Endothelial cell of umbilical vein (primary cell): ENCODE measurements around the gene NAP1L4. TPM values are rescaled to one million over a fixed set of nuclear protein-coding genes. Genes with fewer than 3 reads are reported as not detected.

ENCODE experiments used
- BruUV-seq: library from RNA; stranded (reverse); fragments of 400-500 nt; replicated peaks from 2 replicates; lab custom pipeline; 2021; lab: Mats Ljungman, UMichigan
- CTCF ChIA-PET: fragments of 300-600, 350-600 bp; sonication (Branson Sonifier 250); formaldehyde crosslinking; loops from one replicate; lab custom pipeline; 2021; ENCODE audit warnings: antibody characterized with exemption, inconsistent platforms; lab: Charles Lee
- POLR2A ChIA-PET: fragments of 300-600, 350-600 bp; sonication (Branson Sonifier 250); formaldehyde crosslinking; loops from one replicate; lab custom pipeline; 2021; ENCODE audit warnings: antibody characterized with exemption, inconsistent platforms; lab: Charles Lee
- DNase-seq: peaks from one replicate; pipeline ENCODE4 v3.0.0-alpha.2; 2011; ENCODE audit warnings: low read depth, low spot score
- FAIRE-seq: peaks from 2 replicates; lab custom pipeline; 2011; peaks lifted over from hg19 to GRCh38; lab: Jason Lieb, UNC
- H2AFZ ChIP-seq: 2 replicates; pipeline ENCODE4 v1.6.0; 2012; ENCODE audit warnings: low read depth, low read length, control low read depth, inconsistent platforms
- H3K27ac ChIP-seq: 2 replicates; pipeline ENCODE4 v1.5.1; 2011; ENCODE audit warnings: low read depth, mild to moderate bottlenecking, control low read depth, low read length, moderate library complexity; ENCODE audit not compliant: insufficient read depth
- H3K27me3 ChIP-seq, 2 experiments: 2 replicates each; pipeline versions ENCODE4 v1.6.0 to v1.6.1; 2011; ENCODE audit warnings: low read length in 2 of 2, mixed read lengths in 1 of 2; ENCODE audit not compliant: control insufficient read depth in 2 of 2, insufficient read depth in 2 of 2
- H3K36me3 ChIP-seq, 2 experiments: 2 replicates in 1 of 2; 3 replicates in 1 of 2; pipeline ENCODE4 v1.5.1; 2011; ENCODE audit warnings: low read length in 2 of 2, mild to moderate bottlenecking in 1 of 2, moderate library complexity in 1 of 2; ENCODE audit not compliant: control insufficient read depth in 2 of 2, insufficient read depth in 2 of 2; ENCODE audit errors: extremely low read depth in 1 of 2
- H3K4me1 ChIP-seq: 3 replicates; pipeline ENCODE4 v1.5.1; 2011; ENCODE audit warnings: mild to moderate bottlenecking, low read length; ENCODE audit not compliant: control insufficient read depth, insufficient read depth; ENCODE audit errors: extremely low read depth
- H3K4me2 ChIP-seq: 2 replicates; pipeline ENCODE4 v1.6.1; 2011; ENCODE audit warnings: low read length, control low read depth, mixed read lengths; ENCODE audit not compliant: insufficient read depth
- H3K4me3 ChIP-seq, 3 experiments: fragments of 200-600 bp in 1 of 3; sonication (generic), shearing (Covaris generic) in 1 of 3; replicated peaks in 1 of 3; 2 replicates each; pipeline ENCODE4 v1.5.1; 2011 to 2016; ENCODE audit warnings: control low read depth in 3 of 3, low read length in 3 of 3, mild to moderate bottlenecking in 2 of 3, inconsistent platforms in 1 of 3, low read depth in 1 of 3, moderate library complexity in 1 of 3; ENCODE audit not compliant: insufficient read depth in 1 of 3
- H3K79me2 ChIP-seq: 2 replicates; pipeline ENCODE4 v1.6.0; 2012; ENCODE audit warnings: low read length, inconsistent platforms; ENCODE audit not compliant: control insufficient read depth, insufficient read depth
- H3K9ac ChIP-seq: replicated peaks from 2 replicates; pipeline ENCODE3; 2011; ENCODE audit warnings: low read length, control low read depth; ENCODE audit not compliant: insufficient read depth; ENCODE audit errors: extremely low read depth
- H3K9me1 ChIP-seq: replicated peaks from 3 replicates; pipeline ENCODE4 v1.6.0; 2011; ENCODE audit warnings: mild to moderate bottlenecking, low read length; ENCODE audit not compliant: control insufficient read depth, insufficient read depth; ENCODE audit errors: extremely low read depth
- H3K9me3 ChIP-seq: replicated peaks from 2 replicates; pipeline ENCODE4 v1.5.1; 2012; ENCODE audit warnings: low read length, inconsistent platforms; ENCODE audit not compliant: control insufficient read depth, insufficient read depth
- H4K20me1 ChIP-seq: replicated peaks from 2 replicates; pipeline ENCODE3; 2011; ENCODE audit warnings: mild to moderate bottlenecking, low read length; ENCODE audit not compliant: control insufficient read depth, insufficient read depth; ENCODE audit errors: extremely low read depth
- EZH2 ChIP-seq: IDR thresholded peaks from 2 replicates; pipeline ENCODE4 v1.6.1; 2012; ENCODE audit warnings: borderline replicate concordance, low read depth, mild to moderate bottlenecking, moderate library complexity, low read length, inconsistent platforms; ENCODE audit not compliant: severe bottlenecking
- FOS ChIP-seq: IDR thresholded peaks from 2 replicates; pipeline ENCODE4 v1.6.1; 2011; ENCODE audit warnings: mild to moderate bottlenecking, low read length, moderate library complexity, borderline replicate concordance; ENCODE audit not compliant: insufficient read depth
- GATA2 ChIP-seq: IDR thresholded peaks from 2 replicates; pipeline ENCODE4 v1.7.0; 2011; ENCODE audit warnings: low read depth, mild to moderate bottlenecking, moderate library complexity, mixed read lengths, low read length; ENCODE audit not compliant: insufficient read length, insufficient read depth
- JUN ChIP-seq: IDR thresholded peaks from 2 replicates; pipeline ENCODE4 v1.6.1; 2011; ENCODE audit warnings: borderline replicate concordance, low read depth; ENCODE audit not compliant: insufficient read length, insufficient read depth
- MYC ChIP-seq: IDR thresholded peaks from one replicate; pipeline ENCODE4 v1.6.1; 2011; ENCODE audit warnings: mild to moderate bottlenecking, low read depth, low read length
- POLR2A ChIP-seq: IDR thresholded peaks from 2 replicates; pipeline ENCODE4 v1.6.1; 2012; ENCODE audit warnings: low read depth, mild to moderate bottlenecking, control low read depth, low read length
- POLR2AphosphoS5 ChIP-seq: IDR thresholded peaks from 2 replicates; pipeline ENCODE4 v1.6.1; 2012; ENCODE audit warnings: low read depth, mild to moderate bottlenecking, control low read depth, low read length, moderate library complexity; ENCODE audit not compliant: insufficient read depth
- dilution Hi-C: fragments of 300-500 bp; cut with MboI; formaldehyde crosslinking; loops from one replicate; pipeline ENCODE4 v1.15.0; 2019; ENCODE audit warnings: low sequenced_read_pairs; ENCODE audit not compliant: extremely low pct_ligation_motif_present
- intact Hi-C: fragments of 100-400 bp; cut with micrococcal nuclease; formaldehyde crosslinking; loops from one replicate; pipeline ENCODE4 v1.10.0; 2022
- polyA plus RNA-seq, 4 experiments: library from polyadenylated mRNA; depleted of rRNA in 3 of 4; stranded (reverse) in 3 of 4; unstranded in 1 of 4; fragments of >200 nt; gene quantifications; 2 replicates each; pipeline versions ENCODE4 v1.2.1 to v1.2.3, GENCODE V29; 2011 to 2012; ENCODE audit warnings: missing spikeins in 1 of 4
- total RNA-seq: library from RNA; stranded (reverse); gene quantifications from 2 replicates; pipeline ENCODE4 v1.2.3, GENCODE V29; 2021
- TF ChIP-seq, protein P1 (sequence below), 2 donors: IDR thresholded peaks; 1 replicate in 1 of 2; 2 replicates in 1 of 2; pipeline ENCODE4 v1.5.1; 2011; ENCODE audit warnings: low read length in 2 of 2, mild to moderate bottlenecking in 2 of 2, moderate library complexity in 2 of 2, control low read depth in 1 of 2, inconsistent platforms in 1 of 2, low read depth in 1 of 2; ENCODE audit not compliant: insufficient read depth in 1 of 2; ENCODE audit errors: extremely low read depth in 1 of 2
- TF ChIP-seq, protein P2 (sequence below): IDR thresholded peaks from 2 replicates; pipeline ENCODE4 v1.6.1; 2011; ENCODE audit not compliant: insufficient read depth, insufficient read length

Gene NAP1L4
- total and polyA plus RNA-seq, 2 donors (not counting 3 experiments of a cell fraction or from before 2014, with no cell fraction given) = 100.0 to 177 TPM

DNA sequence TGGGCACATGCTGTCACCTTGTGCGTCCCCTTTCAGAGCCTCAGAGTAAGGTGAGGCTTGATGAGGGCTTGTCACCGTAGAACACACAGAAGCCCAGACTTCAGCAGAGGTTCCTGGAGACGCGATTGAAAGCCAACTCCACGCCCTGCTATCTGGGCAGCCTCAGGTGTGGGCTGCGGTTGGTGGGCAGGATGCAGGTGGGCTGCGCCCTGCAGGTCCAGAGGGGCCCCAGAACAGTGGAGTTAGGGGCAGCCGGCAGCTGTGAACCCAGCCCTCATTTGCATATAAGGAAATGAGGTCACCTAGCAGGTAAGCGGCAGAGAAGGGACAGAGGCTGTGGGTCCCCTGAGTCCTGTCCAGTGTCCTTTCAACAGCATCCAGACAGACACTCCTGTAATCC lies 78.4 kb downstream of the NAP1L4 start:
- no peak for FAIRE-seq
- H3K9me1 ChIP-seq = no peaks in the 10 kb centered on the region
- no TSS peak for BruUV-seq
- no peaks in the 10 kb centered on the region for H3K9me3 ChIP-seq
- H3K9ac ChIP-seq = no peak overlapping the region
- TF ChIP-seq POLR2AphosphoS5 (no peak), FOS (no peak), GATA2 (no peak), MYC (no peak), JUN (no peak), POLR2A (no peak), EZH2 (no peak)
- TF ChIP-seq, protein P1, sequence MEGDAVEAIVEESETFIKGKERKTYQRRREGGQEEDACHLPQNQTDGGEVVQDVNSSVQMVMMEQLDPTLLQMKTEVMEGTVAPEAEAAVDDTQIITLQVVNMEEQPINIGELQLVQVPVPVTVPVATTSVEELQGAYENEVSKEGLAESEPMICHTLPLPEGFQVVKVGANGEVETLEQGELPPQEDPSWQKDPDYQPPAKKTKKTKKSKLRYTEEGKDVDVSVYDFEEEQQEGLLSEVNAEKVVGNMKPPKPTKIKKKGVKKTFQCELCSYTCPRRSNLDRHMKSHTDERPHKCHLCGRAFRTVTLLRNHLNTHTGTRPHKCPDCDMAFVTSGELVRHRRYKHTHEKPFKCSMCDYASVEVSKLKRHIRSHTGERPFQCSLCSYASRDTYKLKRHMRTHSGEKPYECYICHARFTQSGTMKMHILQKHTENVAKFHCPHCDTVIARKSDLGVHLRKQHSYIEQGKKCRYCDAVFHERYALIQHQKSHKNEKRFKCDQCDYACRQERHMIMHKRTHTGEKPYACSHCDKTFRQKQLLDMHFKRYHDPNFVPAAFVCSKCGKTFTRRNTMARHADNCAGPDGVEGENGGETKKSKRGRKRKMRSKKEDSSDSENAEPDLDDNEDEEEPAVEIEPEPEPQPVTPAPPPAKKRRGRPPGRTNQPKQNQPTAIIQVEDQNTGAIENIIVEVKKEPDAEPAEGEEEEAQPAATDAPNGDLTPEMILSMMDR (IDR thresholded peaks at IDR 0.05; ENCODE audit: extremely low read depth in 1 of 2, insufficient read depth in 1 of 2, low read depth in 1 of 2, low read length in 2 of 2) = no peak
- TF ChIP-seq, protein P2, sequence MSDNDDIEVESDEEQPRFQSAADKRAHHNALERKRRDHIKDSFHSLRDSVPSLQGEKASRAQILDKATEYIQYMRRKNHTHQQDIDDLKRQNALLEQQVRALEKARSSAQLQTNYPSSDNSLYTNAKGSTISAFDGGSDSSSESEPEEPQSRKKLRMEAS = no peak
- no peak overlapping the region for H2AFZ ChIP-seq
- POLR2A ChIA-PET = interaction anchor here (0.6 kb wide), 1 partner anchor 21 kb away, joined by 5 read pairs; no protein-coding TSS in a partner anchor
- H3K36me3 ChIP-seq = no peaks in the 10 kb centered on the region
- H3K79me2 ChIP-seq = no peaks in the 10 kb centered on the region
- no peaks in the 10 kb centered on the region for H3K4me1 ChIP-seq
- H3K4me3 ChIP-seq = no peak overlapping the region
- CTCF ChIA-PET = no interaction called here
- no peak overlapping the region for H3K27ac ChIP-seq
- dilution Hi-C loops (no loop called here), intact Hi-C loops (no loop called here)
- H3K27me3 ChIP-seq = peaks cover 3 to 4% of the 10 kb centered on the region in 2 experiments
- no peaks in the 10 kb centered on the region for H4K20me1 ChIP-seq
- no peak for DNase-seq
- no peak overlapping the region for H3K4me2 ChIP-seq
